Subcutaneous adipose tissue (tissue), 4 donors: ENCODE results near the gene ZFP1. TPM values are rescaled to one million over a fixed set of nuclear protein-coding genes. Genes with fewer than 3 reads are reported as not detected.

Experiments
- CTCF ChIP-seq: fragments of 450-650 bp; IDR thresholded peaks from one replicate; pipeline ENCODE4 v1.5.1; 2016; ENCODE audit warnings: low read depth, mild to moderate bottlenecking, control low read depth, antibody characterized with exemption, moderate library complexity
- total RNA-seq, 4 donors: library from RNA; depleted of rRNA; stranded (reverse); fragments of >200 nt; gene quantifications; one replicate each; pipeline ENCODE4 v1.1.0, GENCODE V29; 2016

The ZFP1 gene
- total RNA-seq, 4 donors from 2014 or later = 7.7 to 12.2 (median 8.3) TPM

- TF ChIP-seq CTCF = no peak
Measured at GRCh38 chr16:75139498-75139897, 8.8 kb upstream of the ZFP1 start.

DNA sequence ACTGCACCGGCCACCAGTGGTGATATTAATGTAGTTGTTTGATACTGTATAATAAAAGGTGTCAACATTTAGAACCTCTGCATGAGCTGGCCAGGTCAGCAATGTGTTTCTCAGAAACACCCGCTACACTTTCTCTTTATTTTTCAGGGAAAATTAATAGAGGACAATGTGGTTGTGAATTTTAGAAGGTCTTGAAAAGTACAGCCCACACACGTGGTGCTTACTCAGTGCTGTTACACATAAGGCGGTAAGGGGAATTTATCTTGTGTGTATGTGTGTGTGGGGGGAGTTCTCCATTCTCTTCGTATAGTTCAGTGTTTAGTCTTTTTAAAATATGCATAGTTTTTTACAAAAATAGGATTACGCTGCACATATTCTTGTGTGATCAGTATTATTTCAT lies 4.4 kb upstream of the ZFP1 start:
- no peak for TF ChIP-seq CTCF

DNA sequence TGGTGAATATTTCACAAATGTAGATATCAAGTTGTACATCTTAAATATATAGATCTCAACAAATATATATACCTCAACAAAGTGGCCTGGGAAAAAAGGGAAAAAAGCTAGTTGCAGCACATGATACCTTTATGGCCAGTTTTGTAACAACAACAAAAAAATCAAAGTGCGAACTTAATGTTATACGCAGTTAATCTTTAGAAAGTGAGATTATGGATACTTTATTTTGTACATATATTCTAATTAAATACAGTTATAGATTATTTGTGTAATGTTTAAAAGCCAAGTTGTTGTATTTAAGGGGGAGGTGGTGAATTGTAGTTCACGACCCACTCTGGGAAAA lies 385 bp upstream of the ZFP1 start:
- TF ChIP-seq CTCF = no peak

GRCh38 chr16:75151798-75152197 lies 3.5 kb downstream of the ZFP1 start:
- no peak for TF ChIP-seq CTCF

DNA sequence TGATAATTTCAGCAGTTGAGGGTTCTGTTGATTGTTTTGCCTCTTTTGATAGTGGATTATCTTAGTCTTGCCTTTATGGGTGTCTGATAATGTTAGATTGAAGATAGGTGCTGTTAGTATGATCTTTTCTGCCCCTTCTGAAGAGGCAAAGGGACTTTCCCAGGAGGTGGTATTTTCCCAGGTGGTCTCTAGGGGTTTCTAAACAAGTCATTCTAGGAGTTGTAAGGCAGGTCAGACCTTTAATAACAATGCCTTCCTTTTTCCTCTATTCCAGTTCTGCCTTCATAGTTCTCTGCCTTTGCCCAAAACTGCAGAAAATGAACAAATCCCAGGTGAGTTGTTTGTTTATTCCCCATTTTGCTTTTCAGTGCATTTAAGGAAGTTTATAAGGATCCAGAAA lies 4.3 kb downstream of the ZFP1 start:
- no peak for TF ChIP-seq CTCF

GRCh38 chr16:75160386-75160785 lies 12.1 kb downstream of the ZFP1 start:
- no peak for TF ChIP-seq CTCF

DNA sequence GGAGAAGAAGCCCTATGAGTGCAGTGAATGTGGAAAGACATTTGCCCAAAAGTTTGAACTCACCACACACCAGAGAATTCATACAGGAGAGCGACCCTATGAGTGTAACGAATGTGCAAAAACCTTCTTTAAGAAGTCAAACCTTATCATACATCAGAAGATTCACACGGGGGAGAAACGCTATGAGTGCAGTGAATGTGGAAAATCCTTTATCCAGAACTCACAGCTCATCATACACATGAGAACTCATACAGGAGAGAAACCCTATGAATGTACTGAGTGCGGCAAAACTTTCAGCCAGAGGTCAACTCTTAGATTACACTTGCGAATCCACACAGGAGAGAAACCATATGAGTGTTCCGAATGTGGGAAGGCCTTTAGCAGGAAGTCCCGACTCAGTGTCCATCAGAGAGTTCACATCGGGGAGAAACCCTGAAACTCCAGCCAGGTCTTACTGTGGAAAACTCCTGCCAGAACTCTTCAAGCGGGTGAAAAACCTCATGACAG lies 21.6 kb downstream of the ZFP1 start:
- no peak for TF ChIP-seq CTCF
